ENCODE measurements around the gene PDZRN3.

DNA sequence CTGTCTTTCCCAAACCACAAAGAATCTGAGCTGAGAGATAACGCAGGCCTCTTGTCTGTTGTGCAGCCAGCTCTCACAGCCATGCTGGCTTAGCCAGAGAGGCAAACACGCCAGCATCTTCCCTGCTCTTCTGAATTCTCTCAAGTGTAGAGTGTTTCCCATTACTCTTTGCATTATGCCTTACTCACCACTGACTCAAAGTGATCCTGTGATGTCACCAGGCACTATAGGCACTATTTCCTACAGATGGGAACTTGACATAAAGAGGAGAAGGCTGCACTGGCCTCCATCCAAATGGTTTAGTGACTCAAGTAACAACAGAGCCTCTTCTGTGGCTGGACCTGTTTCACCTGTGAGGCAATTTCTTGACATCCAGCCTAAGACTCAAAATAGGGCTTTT, 44.4 kb downstream of the PDZRN3 start:
- no peak for TF ChIP-seq TAF1 (IDR thresholded peaks at IDR 0.05; ENCODE audit: borderline replicate concordance, insufficient read depth, low read length)
- TF ChIP-seq, protein P1, sequence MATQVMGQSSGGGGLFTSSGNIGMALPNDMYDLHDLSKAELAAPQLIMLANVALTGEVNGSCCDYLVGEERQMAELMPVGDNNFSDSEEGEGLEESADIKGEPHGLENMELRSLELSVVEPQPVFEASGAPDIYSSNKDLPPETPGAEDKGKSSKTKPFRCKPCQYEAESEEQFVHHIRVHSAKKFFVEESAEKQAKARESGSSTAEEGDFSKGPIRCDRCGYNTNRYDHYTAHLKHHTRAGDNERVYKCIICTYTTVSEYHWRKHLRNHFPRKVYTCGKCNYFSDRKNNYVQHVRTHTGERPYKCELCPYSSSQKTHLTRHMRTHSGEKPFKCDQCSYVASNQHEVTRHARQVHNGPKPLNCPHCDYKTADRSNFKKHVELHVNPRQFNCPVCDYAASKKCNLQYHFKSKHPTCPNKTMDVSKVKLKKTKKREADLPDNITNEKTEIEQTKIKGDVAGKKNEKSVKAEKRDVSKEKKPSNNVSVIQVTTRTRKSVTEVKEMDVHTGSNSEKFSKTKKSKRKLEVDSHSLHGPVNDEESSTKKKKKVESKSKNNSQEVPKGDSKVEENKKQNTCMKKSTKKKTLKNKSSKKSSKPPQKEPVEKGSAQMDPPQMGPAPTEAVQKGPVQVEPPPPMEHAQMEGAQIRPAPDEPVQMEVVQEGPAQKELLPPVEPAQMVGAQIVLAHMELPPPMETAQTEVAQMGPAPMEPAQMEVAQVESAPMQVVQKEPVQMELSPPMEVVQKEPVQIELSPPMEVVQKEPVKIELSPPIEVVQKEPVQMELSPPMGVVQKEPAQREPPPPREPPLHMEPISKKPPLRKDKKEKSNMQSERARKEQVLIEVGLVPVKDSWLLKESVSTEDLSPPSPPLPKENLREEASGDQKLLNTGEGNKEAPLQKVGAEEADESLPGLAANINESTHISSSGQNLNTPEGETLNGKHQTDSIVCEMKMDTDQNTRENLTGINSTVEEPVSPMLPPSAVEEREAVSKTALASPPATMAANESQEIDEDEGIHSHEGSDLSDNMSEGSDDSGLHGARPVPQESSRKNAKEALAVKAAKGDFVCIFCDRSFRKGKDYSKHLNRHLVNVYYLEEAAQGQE (IDR thresholded peaks at IDR 0.05; ENCODE audit: insufficient read depth in 1 of 2, low read depth in 2 of 2, low read length in 2 of 2): no peak
